Measurements from ENCODE around the gene SH3TC1.

The SH3TC1 gene

DNA sequence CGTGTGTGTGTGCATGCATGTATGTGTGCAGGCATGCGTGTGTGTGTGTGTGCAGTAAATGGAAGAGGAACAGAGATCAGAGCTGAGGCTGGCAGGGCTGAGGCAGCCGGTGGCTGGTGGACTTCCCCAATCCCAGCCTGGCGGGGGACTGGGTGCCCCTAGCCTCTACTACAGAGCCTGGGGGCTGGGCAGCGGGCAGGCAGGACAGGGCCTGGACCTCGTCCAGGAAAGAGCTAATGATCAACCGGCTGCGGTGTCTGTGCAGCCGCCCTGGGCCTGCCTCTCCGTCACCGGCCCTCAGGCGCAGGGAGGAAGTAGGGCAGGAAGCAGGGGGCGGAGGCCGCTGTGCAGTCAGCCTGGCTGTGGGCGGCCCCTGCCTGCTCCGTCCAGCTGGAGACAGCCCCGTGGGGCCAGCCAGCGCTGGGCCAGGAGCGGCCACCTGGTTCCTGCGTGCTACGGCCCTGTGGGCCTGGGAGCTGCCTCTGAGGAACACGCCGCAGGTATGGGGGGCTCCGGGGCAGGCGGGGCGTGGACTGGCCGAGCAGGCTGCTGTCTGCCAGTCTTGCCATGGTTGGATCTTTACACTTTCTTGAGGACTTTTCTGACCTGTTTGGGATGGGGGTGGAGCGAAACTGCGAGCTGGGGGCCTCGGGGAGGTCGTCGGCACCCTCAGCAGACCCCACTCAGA lies at the start of gene SH3TC1:
SH3TC1 (plus strand) TSS at position 385 of the 688 bp plus-strand sequence. CDS start 5,905 bp downstream, outside the sequence.
- peak; percentile 65 for DNase-seq (ENCODE audit: low spot score)

DNA sequence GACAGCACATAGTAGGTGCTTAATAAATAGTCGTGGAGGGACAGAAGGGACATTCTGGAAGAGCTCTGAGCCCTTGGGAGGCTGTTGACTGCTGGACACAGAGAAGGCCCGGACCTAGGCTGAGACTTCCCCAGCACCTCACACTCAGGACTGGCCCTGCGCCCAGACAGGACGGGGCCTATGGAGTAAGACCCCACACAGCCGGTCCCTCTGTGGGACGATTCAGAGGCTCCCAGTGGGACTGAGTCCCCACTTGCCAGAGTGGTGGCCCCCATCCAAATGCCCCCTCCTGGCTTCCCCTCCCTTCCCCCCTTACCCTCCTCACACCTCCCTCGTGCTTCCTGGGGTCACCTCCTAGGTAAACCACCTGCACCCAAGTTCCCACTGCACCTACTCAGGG lies 49.4 kb upstream of the SH3TC1 start:
- DNase-seq (ENCODE audit: low spot score) = no peak

DNA sequence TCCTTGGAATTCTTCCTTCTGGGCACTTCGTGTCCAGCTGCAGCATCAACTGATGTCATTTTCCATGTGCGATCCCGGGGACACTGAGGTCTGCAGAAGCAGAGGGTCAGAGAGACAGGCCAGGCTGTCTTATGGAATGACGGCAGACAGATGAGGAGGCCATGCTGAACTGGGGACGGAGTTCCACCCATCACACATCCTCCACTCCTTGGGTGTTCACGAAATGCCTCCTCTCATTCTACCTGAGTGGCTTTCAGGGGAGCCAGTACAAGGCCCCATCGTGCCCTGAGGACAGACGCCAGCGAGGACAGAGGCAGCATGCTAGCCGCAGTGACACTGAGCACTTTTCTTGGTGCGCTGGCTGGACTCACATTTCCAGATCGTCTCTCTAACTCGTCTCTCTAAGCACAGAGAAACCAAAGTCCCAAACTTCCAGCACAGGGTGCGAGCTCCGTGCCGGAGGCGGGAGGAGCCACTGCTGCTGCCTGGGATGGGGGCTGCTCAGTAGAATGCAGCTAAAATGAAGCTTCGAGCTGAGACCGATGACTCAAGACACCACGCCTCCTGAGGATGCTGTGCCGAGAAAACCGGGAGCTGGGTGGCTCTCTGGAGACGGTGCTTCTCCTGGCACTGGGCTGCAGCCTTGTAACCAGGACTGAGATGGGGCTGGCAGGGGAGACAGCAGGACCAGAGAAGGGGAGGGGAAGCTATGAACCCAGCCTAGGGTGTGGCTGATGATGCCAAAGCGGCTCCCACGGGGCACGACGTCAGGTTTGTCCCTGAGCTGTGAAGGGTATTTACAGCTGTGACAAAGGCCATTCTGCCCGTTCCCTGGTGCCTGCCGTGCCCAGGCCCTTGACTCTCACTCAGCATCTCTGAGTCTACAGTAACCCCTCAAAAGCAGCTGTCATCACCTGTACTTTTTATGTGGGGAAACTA lies 48.7 kb upstream of the SH3TC1 start:
- DNase-seq (ENCODE audit: low spot score) = peak; percentile 58

DNA sequence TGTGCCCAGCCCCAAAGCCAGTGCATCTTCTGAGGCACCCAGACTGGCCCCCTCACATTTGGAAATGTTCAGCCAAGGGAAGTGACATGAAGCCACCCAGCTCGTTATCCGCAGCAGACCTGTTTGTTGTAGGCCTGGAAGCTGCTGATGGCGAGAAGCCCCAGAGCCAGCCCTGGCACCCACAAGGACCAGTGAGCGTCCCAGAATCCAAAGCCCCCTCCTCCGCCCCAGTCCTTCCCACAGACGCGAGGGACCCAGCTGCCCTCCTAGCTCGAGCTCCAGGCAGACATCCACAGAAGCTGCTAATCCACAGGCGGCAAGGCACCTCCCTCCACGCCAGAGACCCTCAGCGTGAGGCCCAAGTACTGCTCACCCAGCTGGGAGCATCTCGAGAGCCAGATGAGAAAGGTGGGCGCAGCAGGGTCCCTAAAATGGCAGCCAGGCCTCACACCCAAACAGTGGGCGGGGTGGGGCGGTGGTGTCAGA lies 47.9 kb upstream of the SH3TC1 start:
- DNase-seq (ENCODE audit: low spot score) = no peak

DNA sequence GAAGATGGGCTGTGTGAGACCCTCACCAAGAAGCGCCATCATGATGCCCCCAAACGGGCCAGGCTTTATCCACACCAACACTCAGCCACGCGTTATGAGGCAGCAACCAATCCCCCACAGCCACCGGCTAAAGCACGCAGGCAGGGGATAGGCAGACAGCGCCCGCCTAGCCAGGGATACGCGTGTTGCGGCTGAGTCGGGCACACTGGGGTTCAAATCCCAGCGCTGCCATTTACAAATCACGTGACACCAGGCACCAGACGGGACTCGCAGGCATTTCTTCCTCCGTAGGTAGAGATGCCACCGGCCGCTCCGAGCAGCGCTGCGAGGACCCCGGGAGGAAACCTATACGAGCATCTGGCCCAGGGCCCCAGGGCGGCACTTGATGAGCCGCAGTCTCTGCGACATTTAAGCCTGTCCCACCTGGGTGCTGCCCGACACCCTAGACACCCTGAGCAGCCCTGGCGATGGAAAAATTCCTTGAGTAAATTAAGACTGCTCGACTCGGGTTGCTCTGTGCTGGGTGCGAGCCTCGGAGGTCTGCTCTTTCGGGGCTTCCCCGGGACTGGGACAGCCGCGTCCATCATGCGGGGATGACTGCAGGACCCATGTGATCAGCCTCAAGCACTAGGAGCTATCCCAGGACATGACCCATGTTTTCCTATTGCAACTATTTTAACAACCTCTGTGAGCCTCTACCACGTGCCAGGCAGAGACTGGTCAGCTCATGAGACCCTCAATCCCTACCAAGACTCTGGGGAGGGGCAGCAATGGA lies 46.8 kb upstream of the SH3TC1 start:
- no peak for DNase-seq (ENCODE audit: low spot score)

DNA sequence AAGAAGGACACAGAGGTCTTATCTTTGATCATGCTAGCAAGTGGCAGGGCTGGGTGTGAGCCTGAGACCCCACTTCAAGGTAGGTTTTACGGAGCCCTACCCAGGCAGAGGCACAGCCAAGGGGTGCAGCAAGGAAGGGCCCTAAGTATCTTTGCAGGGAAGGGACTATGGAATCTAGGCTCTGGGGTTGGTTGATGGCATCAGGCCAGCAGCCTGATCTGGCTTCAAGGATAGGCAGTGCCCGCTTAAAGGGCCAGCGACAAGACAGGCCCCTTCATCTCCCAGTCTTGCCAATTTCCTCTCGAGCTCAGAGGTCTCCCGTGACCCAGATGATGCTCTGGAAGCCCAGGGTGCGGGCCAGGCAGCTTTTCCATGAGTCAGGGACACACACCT lies 46.2 kb upstream of the SH3TC1 start:
- DNase-seq (ENCODE audit: low spot score) = no peak

DNA sequence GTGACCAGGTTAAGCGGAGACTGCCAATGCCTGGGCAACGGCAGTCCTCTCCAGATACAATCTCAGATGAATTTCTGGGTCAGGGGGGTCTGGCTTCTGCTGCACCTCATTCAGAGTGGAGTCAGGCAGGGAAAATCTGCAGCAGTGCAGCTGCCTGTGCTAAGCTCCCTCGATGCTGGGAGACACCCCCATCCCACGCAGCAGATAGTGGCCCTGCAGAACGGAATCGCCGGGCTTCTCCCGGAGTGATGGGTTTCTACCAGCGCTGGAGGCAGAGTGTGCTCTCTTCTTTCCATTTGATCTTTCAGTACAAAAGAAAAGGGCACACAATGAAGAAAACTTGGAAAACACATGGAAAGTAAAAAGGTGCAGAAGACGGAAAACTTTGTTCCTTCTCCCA lies 45.6 kb upstream of the SH3TC1 start:
- DNase-seq (ENCODE audit: low spot score) = no peak

DNA sequence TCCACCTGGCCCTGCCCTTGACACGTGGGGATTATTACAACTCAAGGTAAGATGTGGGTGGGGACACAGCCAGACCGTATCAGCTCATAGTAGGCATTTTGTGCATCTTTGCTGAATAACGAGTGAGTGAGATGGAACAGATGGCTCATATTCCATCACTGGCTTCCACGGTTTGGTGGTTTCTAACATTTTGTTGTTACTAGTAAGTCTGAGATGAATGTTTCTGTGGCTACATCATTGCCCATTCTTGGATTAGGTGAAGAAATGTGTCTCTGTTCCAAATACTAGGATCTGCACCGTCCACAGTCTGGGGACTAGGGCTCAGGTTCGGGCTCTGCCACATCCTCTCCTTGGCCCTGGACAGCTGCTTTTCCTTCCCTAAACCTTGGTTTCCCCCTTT lies 44.0 kb upstream of the SH3TC1 start:
- DNase-seq (ENCODE audit: low spot score) = no peak

DNA sequence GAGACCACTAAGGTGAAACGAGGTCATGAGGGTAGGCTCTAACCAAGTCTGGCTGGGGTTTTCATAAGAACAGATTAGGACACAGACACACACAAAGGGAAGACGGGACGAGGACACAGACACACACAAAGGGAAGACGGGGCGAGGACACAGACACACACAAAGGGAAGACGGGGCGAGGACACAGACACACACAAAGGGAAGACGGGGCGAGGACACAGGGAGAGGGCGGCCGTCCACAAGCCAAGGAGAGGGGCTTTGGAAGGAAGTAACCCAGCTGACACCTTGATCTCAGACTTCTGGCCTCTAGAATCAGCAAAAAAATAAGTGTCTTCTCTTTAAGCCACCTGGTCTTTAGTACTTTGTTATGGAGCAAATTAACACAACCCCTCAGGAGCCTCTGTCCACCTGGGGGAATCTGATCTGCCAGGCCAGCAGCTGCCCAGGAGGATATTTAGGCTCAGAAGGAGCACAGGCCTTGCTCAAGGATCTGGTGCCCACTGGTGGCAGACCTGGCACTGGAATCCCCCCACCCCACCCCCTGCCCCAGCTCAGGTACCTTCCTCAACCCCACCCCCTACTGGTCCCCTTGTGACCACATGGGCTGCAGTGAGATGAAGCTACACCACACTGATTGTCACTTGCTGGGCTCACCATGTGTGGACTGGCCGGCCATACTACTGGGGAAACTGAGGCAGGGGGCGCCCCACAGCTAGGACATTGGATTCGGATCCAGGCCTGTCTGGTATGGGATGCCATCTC lies 43.2 kb upstream of the SH3TC1 start:
- no peak for DNase-seq (ENCODE audit: low spot score)

DNA sequence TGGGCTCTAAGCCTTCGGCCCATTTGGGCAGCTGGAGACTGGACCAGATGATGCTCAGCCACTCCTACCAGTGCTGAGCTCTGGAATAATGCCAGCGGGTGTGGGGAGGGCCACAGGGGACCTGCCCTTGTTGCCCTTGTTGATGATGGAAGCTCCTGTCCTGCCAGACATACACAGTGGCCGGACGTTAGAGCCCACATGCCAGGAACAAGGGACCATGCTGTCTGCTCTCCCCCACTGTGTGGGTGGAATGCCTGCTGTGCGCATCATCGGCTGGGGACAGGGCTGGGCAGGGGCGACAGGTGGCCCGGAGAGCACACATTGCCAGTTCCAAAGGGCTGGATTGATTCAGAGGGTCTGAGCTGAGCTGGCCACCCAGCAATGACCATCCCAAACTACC lies 42.5 kb upstream of the SH3TC1 start:
- DNase-seq (ENCODE audit: low spot score) = no peak

DNA sequence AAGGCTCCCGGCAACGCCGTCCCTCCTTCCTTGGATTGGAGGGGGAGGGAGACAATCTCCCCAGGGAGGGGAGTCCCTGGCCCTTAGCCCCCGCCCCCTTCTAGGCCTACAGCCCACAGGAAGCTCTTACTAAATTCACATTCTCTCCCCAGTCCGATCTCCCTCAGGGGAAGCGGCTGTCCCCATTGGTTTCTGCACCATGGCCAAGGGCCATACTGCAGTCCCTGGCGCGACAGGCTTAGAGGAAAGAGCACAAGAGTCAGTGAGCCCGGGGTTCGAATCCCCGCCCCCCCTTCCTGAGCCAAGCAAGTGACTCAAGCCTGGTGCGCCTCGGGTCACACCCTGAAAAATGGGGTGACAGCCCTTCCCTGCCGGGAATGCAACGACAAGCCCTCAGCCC lies 41.6 kb upstream of the SH3TC1 start:
- no peak for DNase-seq (ENCODE audit: low spot score)

DNA sequence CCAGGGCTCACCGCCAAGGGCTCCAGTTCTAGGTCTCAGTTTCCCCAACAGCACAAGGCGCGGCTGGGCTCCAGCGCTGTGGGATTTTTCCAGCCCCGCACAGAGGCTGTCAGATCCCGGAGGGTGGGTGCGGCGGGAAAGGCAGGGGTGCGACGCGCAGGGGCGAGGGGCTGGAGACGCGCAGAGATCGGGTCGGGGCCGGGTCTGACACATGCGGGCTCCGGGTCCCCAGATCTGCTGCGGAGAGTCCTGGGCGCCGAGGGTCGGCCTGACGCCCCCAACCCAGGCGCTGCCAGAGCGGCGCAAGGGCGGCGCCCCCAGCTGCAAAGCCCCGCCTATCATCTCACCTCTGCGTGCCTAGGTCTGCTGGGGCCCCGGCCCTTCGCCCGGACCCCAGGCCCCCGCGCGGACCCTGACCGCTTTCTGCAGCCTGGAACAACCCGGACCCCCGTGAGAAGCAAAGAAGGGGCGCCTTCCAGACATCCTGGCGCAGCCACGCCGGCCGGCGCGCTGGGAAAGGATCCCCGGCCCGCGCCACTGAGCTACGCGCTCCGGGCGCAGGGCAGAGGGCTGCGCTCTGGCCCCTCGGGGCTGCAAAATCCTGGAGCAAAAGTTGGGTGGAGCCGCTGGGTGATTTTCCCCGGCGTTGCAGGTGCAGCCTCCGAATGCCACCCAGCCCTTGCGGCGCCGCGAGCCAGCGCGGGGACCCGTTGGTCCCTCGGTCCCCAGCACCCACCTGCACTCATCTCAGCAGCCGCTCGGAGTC lies 41.0 kb upstream of the SH3TC1 start:
- no peak for DNase-seq (ENCODE audit: low spot score)

DNA sequence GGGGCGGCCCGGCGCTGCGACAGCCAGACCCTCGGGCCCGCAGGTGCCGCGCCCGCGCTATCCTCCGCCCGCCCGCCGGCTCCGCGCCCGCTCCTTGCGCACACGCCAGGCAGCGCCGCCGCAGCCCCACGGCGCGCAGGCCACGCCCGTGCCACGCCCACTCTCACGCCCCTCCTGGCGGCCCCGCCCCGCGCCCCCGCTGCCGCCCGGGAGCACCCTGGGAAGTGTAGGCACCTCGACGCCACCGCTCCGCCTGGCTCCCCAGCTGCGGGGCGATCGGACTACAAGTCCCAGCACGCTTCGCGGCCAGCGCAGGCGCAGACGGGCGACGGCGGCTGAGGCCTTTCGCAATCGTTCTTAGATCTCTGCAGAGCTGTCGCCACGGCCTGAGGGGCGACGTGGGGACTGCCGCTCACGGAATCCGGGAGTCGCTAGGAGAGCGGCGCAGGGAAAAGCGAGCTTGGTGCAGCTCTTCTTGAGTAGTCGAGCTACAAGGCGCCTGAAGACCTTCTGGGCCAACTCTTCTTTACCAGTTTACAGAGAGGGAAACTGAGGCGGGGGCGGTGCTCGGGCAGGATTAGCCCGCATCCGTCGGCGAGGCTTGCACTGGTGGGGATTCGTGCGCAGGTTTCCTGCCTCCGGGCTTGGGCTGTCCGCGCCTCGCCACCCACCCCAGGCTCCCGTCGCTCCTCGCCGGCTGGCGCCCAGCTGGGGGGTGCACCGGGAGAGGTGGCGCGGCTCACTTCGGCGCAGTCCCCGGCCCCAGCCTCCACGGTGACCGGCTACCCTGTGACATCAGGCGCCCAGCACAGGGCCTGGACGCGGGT lies 40.2 kb upstream of the SH3TC1 start, which contains the start of gene ABLIM2:
ABLIM2 (minus strand) TSS at position 104 of the 827 bp plus-strand sequence. CDS start 124 bp downstream, outside the sequence.
- peak; percentile 97 for DNase-seq (ENCODE audit: low spot score)

DNA sequence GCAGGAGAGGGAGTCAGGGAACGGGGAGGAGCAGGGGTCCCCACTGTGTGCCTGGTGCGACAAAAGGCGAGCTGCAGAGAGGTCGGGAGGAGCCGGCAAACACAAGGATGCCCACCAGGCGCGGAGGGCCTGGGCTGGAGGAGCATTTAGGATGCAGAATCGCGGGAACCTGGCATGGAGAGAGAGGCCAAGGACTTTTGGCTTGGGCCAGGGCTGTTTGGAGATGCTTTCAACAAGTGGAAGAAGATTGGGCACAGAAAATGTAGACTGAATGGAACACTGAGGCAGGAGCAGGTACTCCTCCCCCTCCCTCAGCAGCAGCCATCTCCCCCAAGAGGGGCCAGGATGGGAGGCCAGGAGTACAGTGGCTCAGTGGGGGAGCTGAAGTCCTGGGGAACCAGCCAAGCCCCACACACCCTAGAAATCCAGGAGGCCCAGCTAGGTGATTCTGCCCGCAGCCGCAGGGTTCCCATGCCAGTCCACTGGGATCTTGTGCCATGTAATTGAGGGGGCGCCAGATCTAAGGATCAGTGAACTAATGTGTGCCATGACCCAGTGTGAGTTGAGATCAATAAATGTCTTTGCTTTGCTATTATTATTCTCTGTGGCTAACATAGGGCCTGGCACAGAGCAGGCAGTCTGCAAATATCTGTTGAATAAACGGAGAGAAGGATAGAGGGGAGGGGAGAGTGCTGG lies 39.4 kb upstream of the SH3TC1 start:
- DNase-seq (ENCODE audit: low spot score) = no peak

DNA sequence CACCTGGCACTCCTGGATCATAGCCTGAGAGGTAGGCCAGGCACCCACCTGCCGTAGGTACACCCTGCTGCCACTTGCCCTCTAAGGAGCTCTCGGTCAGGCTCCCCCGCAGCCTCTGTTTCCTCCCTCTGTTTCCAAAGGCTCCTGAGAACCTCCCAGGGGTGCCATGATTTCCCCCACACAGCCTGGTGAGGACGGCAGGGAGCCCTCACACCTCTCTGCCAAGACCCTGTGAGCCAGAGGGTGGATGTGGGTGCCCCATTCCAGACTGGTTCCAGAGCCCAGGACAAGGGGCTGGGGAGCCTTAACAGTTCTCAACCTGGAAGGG lies 38.9 kb upstream of the SH3TC1 start:
- DNase-seq (ENCODE audit: low spot score) = no peak

DNA sequence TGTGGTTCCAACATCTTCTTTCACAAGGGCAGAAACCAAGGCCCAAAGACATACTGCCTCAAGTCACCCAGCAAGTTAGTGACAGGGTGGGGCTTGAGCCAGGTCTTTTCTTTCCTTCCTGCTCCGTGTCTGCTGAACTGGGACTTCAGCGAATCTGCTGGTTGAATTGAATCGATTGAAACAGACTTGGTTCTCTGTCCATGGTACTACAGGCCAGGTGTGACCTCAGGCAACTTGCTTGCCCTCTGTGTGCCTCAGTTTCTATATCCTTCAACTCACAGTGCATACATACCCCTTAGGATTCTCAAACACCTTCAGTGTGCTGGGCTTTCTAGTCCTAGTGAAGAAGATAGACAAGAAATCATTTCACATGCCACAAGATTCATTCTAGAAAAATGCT lies 38.5 kb upstream of the SH3TC1 start:
- no peak for DNase-seq (ENCODE audit: low spot score)

DNA sequence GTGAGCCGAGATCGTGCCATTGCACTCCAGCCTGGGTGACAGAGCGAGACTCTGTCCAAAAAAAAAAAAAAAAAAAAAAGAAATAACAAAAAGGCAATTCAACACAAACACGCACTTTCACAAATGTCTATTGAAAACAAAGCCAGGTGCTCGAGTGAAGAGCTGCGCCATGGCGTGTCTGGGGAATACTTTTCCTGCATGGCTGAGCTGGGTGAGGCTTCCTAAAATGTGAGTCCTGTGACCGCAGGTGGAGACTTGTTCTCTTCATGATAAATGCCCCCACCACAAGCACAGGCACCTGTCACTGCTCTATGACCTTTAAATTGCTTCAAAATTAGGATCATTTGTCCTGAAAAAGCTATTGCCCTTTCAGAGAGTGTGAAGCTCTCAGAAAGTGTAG lies 36.5 kb upstream of the SH3TC1 start:
- DNase-seq (ENCODE audit: low spot score) = no peak

DNA sequence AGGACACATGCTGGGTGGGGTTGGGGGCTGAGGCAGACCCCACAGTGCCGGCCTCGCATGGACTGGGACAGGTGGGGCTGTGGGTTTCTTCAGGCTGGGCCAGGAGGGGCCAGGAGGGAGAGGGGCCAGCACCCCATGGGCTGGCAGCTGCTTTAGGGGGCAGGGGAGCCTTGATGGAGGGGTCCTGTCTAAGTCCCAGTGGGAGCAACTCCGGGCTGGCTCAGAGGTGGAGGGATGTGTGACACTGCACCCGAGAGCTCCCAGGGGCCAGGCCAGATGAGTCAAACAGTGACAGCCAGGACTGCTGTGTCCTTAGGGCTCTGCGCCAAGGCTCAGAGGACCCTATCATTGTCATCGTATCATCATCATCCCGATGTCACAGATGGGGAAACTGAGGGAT lies 36.1 kb upstream of the SH3TC1 start:
- no peak for DNase-seq (ENCODE audit: low spot score)

DNA sequence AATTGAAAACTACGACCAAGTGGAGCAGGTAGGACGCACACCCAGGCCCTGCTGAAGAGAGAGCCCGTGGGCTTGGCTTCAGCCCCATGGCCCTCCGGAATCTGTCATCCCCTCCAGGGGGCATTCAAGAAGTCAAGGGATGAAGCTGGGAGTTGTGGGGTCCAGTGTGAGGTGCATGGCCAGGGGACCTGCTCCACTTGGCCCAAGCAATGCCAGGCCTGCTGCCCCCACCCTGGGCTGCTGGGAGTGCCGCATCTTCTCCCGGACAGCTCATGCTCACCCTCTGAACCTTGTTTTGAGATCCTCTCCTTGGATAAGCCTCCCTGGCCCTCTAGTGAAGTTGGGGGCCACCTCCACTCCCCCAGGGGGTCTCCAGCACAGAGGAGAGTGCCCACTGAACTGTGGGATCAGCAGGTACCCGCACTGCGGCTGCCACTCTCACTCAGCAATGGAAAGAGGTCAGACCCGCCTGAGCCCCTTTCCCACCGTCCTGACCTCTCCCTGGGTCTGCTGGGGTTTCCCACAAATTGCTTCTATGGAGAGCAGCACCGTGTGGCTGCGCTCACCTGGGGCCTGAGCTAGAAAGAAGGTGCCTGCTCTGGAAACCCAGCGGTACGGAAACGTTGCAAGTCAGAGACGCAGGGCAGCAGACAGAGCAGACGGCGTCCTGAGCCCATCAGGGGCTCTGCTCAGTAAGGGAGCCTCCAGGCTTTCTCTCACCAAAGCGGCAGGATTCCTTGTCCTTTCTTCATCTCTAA lies 35.5 kb upstream of the SH3TC1 start:
- no peak for DNase-seq (ENCODE audit: low spot score)

Measured in putamen (tissue), 1 donor.